HG03342 (cell line): ENCODE results near the gene RIPOR3.
"Not testable (repeated sequence)": the region's sequence is repeated elsewhere in the genome, so short reads cannot be mapped to it uniquely, and the experiment has no call there.

ENCODE experiments used
- ATAC-seq: cut with Tn5 transposase; IDR thresholded peaks from one replicate; pipeline ENCODE4 v1.9.1; 2021; ENCODE audit warnings: mild to moderate bottlenecking, moderate library complexity; ENCODE audit not compliant: unreplicated experiment

Gene RIPOR3

DNA sequence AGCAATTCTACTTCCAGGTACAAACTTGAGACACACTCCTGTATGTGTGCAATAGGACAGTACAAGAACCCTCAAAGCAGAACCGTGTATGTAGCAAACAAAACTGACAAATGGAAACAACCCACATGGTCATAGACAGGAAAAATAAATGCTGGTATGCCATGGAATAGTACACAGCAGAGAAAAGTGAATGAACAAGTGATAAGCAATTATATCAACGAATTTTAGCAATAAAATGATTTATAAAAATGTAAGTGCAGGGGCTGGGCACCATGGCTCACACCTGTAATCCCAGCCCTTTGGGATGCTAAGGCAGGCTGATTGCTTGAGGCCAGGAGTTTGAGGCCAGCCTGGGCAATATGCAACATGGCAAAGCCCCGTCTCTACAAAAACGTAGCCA lies 9.3 kb downstream of the RIPOR3 start:
- no peak for ATAC-seq

- no peak for ATAC-seq
These were observed 9.8 kb downstream of the RIPOR3 start for GRCh38 chr20:50681359-50682064.

- ATAC-seq: no peak
These were observed 11.0 kb downstream of the RIPOR3 start for GRCh38 chr20:50680105-50680960.

DNA sequence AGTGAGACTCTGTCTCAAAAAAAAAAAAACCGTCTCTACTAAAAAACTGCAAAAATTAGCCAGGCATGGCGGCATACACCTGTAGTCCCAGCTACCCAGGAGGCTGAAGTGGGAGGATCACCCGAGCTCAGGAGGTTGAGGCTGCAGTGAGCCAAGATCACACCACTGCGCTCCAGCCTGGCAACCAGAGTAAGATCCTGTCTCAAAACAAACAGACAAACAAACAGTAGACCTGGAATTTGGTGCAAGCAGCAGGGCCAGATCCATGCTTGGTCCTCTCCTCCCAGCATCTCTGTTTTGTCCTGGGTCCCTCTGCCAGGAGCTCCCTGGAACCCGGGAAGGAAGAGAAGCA lies 11.6 kb downstream of the RIPOR3 start:
- ATAC-seq: no peak

DNA sequence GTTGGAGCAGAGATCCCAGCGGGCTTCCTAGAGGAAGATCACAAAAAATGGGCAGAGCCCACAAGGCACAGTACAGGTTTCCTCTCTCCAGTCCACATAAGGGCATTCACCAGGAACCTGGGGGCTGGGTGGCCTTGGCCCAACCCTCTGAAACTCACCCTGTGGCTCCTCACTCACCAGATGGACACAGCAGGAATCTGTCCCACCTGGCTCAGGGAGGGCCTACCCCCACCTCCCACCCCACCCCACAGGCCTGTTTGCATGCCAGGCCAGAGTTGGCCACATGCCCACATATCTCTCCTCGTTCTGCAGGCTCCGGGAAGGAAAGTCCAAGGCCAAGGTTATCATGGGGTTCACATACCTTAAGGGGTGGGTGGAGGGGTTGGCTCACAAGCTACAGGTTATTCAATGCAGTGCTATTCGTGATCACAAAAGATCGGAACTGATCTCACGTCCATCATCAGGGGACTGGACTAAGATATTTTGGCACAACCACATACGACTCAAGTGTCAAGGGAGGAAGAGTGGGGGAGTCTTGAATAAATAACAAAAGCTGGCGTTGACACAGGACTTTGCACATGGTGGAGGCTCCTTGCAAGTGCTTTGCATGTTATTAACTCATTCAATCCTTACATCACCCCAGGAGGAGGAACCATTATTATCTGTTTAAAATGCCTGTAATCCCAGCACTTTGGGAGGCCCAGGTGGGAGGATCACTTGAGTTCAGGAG lies 13.0 kb downstream of the RIPOR3 start:
- no peak for ATAC-seq

GRCh38 chr20:50676858-50677257 lies 14.5 kb downstream of the RIPOR3 start:
- no peak for ATAC-seq

DNA sequence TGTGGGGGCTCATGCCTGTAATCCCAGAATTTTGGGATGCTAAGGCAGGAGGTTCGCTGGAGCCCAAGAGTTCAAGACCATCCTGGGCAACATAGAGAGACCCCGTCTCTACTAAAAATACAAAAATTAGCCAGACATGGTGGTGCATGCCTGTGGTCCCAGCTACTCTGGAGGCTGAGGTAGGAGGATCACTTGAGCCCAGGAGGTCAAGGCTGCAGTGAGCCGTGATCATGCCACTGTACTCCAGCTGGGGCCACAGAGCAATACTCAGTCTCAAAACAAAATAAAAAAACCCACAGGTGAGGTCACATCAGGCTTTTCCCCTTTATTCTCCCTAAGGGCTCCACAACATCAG lies 15.0 kb downstream of the RIPOR3 start:
- not testable (repeated sequence) for ATAC-seq

DNA sequence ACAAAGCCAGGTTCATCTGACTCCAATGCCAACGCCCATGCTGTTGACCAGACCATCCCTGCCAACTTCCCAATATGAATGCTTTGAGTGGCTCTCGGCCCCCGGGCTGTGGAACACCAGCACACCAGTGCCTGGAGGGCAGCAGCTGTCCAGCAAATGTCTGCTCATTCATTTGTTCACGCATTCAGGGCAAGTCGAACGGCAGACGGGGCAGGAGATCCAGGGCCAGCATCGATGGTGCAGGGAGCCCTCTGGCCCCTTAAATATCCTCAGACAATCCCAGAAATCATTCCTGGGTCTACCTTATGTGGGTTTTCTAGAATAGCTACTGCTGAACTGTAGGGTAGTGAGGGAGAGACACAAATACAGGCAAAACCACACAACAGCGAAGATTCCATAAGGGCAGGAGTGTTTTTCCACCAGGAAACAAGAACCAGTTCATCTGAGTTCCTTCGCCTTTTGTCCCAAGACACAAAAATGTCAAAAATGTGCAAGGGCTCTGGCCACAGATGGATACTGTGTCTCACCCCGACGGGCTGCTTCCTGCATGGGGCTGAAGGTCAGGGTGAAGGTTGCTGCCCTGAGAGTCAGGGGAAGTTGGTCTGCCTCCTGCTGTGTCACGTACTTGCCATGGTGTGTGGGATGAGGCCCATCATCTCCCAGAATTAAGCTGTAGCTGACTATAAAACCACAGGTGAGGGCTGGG lies 15.5 kb downstream of the RIPOR3 start:
- no peak for ATAC-seq

DNA sequence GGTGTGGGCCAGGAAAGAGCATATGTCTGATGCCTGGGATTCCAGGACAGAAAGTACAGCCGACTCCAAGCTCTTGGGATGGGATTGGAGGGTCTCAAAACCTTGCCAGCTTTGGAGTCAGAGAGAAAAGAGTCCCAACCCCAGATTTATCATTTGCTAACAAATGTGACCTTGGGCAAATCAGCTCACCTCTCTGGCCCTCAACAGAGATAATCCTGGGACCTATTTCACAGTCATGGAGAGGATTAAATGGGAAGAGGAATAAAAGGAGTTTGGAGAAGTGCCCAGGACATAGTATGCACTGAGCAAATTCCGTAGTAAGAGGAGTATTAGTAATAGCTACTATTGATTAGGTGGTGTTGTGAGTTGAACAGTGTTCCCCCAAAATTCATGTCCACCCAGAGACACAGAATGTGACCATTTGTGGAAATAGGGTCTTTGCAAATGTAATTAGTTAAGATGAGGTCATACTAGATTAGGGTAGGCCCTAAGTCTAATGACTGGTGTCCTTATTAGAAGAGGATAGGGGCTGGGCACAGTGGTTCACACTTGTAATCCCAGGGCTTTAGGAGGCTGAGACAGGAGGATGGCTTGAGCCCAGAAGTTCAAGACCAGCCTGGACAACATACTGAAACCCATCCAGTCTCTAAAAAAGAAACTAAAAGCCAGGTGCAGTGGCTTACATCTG lies 17.1 kb downstream of the RIPOR3 start:
- ATAC-seq: no peak

- no peak for ATAC-seq
These were observed 17.7 kb downstream of the RIPOR3 start for GRCh38 chr20:50673466-50674137.

- no peak for ATAC-seq
These were observed 18.2 kb downstream of the RIPOR3 start for GRCh38 chr20:50673146-50673465.

DNA sequence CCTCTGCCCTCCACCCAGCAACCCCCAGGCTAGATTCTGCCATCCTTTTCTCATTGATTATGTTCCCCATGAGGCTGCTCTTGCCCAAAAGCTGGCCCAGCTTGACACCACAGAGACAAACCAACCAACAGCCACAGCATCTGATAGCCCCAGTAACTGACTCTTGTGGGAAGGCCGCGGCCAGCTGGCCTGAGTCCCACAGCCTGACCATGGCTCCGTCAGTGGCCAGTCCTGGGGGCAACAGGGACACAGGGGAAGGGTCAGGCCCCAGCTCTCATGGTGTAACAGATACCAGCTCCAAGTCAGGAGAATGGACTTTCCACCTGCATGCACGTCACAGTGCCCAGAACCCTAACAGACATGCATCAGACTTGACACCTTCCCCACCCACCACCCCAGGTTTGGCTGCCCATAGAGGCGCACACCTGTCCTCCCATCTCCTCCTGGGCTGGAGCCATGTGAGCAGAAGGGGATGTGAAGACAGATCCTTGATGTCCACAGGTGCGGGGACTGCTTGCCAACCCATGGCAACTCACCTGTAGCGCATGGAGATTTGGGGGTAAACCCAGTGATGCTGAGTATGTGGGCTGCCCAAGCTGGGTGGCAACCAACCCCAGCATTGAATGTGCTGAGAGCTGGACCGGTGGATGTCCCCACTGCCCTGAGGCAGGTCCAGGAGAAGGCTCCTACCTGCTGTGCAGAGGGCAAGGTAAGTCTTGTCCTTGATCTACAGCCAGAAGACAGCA lies 18.8 kb downstream of the RIPOR3 start:
- ATAC-seq: no peak

DNA sequence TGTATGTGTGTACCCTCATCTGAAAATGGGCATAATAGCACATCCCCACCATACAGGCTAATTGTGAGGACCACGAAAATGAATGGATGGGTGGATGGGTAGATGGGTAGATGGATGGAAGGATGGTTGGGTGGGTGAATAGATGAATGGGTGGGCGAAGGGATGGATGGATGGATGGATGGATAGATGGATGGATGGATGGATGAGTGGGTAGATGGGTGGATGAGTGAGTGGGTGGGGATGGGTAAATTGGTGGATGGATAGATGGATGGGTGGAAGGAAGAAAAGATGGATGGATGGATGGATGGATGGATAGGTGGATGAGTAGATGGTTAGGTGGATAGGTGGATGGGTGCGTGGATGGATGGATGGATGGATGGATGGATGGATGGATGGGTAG lies 19.7 kb downstream of the RIPOR3 start:
- no peak for ATAC-seq

GRCh38 chr20:50671010-50671409 lies 20.3 kb downstream of the RIPOR3 start:
- ATAC-seq: not testable (repeated sequence)

GRCh38 chr20:50670126-50670862 lies 21.0 kb downstream of the RIPOR3 start:
- ATAC-seq: no peak

- no peak for ATAC-seq
These were observed 22.5 kb downstream of the RIPOR3 start for GRCh38 chr20:50668798-50669197.

GRCh38 chr20:50668326-50668725 lies 23.0 kb downstream of the RIPOR3 start:
- no peak for ATAC-seq

- ATAC-seq: no peak
These were observed 24.5 kb downstream of the RIPOR3 start for GRCh38 chr20:50666709-50667298.
